Stimulated activated naive CD4-positive, alpha-beta T cell (primary cell): Measurements from ENCODE around the gene TROAP.
"Not testable (repeated sequence)": the region's sequence is repeated elsewhere in the genome, so short reads cannot be mapped to it uniquely, and the experiment has no call there.

Source experiments
- DNase-seq, 6 experiments: peaks; one replicate each; lab custom pipeline; 2025; lab: John Stamatoyannopoulos, UW

The TROAP gene

GRCh38 chr12:49328816-49329215, 5.8 kb downstream of the TROAP start:
- no peak for DNase-seq

- no peak for DNase-seq
Measured at GRCh38 chr12:49330032-49330619, 7.1 kb downstream of the TROAP start.

- no peak for DNase-seq
Measured at GRCh38 chr12:49330631-49331379, 7.8 kb downstream of the TROAP start.

GRCh38 chr12:49331380-49332222, 8.5 kb downstream of the TROAP start:
- DNase-seq: peak in 2 of 6 experiments; percentile 7 to 17

DNA sequence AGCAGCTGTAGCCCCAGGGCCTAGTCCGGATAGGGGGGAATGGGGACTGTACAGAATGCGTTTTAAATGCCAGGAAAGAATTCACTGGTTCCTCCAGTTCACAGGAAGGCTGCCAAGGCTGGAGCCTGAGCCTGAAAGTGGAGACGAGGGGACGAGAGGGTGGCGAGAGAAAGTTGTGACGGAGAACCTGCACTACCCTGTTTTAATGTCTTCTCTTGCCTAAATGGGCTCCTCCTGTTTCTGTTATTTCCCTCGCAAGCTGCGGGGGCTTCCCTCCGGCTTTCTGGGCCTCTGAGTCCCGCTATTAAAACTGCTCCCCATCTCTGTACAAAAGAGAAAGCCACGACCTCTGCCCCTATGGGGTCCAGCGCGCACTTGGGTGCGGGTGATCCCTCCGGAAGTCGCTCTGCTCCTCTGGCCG, 9.4 kb downstream of the TROAP start:
- DNase-seq: no peak

- DNase-seq: no peak
Measured at GRCh38 chr12:49332891-49333371, 9.9 kb downstream of the TROAP start.

DNA sequence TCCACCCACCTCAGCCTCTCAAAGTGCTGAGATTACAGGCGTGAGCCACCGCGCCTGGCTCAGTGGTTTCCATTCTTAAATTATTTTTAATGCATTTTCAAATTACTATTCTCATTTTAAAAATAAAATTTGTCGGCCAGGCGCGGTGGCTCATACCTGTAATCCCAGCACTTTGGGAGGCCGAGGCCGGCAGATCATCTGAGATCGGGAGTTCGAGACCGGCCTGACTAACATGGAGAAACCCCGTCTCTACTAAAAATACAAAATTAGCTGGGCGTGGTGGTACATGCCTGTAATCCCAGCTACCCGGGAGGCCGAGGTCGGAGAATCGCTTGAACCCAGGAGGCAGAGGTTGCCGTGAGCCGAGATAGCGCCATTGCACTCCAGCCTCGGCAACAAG, 10.7 kb downstream of the TROAP start:
- DNase-seq: not testable (repeated sequence)

DNA sequence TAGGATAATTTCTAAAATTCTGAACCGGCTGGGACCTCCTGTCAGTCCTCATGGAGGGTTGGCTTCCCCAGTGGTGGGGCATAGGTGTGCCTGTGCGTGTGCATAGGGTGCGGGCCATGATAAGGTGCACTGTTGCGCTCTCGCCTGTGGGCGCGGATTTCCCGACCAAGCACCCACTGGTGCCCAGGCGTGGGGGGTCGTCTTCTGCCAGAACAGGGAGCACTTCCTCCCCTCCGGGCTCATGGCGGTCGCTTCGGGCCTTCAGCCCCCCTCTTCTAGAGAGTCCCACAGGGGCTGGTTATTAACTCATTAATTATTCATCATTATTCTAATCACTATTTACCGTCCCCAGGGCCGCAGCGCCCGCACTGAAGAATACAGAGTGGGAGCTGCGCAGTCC, 11.2 kb downstream of the TROAP start:
- no peak for DNase-seq

- DNase-seq: no peak
Measured at GRCh38 chr12:49334681-49335080, 11.6 kb downstream of the TROAP start.

DNA sequence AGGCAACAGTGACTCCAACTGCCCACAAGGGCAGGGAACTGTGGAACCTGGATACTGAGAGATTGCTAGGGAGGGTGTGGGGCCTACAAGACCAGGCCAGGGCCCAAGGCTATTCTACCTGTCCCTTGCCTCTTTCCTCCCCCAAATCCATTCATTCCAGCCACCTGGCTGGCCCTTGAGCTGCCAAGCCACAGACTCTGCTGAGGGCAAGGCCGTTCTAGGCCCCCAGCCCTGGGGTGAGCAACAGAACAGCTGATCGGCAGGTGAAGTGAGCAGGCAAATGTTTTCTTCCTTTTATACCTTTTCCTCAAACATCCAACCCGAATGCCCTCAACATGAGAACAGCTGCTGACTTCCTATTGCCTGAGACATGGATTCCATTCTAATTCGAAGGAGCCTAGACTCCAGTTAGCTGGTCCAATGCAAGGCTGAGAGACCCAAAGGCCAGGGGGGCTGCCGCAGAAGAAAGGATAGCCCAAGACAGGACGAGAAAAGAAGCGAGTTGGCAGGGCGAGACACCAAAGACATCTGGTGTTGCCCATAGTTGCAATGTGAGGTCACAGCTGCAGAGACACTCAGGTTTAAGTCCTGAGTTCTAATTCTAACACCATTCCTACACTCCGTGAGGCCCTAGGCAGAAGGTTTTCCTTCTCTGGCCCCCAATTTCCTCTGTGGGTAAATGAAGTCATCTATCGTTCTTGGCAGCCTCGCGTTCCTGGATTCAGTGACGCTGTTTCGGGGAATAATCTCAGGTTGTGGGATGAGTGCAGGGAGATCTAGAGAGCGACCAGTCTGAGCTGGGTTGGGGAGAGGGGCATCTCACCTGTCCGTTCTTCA, 12.3 kb downstream of the TROAP start:
- peak in 1 of 6 experiments; percentile 39 for DNase-seq

GRCh38 chr12:49335955-49336644, 13.0 kb downstream of the TROAP start:
- peak in 1 of 6 experiments; percentile 39 for DNase-seq

DNA sequence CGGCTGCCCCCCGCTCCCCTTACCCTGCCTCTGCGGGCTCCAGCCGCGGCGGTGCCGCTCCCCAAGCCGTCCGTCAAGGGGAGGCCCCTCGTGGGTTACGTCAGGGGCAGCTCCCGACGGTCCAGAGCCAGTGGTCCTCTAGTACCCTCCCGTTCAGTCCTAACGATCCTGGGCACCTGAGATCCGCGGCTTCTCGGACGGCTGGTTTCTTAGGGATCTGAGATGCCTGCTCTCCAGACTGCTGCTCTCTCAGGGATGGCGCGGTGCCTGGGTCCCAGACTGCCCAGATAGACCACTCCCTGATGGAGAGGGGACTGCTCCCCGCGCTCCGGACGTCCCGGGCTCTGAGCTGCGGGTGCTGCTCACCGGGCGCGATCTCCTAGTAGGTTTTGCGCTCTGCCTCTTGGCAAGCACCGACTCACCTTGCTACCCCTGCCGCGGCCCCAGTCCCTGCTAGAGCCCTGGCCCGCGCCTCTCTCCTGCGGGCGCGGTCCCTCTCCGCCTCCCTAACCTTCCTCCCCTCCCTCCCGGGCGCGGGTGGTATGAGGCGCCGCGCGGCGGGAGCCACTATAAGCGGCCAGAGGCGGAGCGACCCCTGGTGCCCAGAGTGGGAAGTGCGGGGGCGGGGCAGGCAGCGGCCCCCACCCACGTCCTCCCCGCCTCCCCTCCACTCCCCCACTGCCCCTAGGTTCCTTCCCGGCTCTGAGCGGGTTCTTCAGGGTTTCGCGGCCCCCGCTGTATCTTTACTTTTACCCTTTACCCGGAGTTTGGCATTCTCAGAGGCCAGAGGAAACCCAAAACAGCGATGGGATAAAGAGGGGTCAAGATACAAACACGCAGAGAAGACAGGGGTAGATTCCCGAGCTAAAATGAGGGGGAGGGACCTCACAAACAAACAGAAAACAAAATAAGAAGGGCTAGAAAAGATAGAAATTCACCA, 13.9 kb downstream of the TROAP start, which contains the start of gene C1QL4:
Gene C1QL4, minus strand, starts transcription at position 544 of the 940 bp plus-strand sequence. CDS start 711 bp downstream, outside the sequence.
- DNase-seq: peak; percentile 63 to 91 (median 85)

GRCh38 chr12:49338830-49339463, 15.9 kb downstream of the TROAP start:
- DNase-seq: no peak

- DNase-seq: no peak
Measured at GRCh38 chr12:49339464-49339861, 16.4 kb downstream of the TROAP start.

DNA sequence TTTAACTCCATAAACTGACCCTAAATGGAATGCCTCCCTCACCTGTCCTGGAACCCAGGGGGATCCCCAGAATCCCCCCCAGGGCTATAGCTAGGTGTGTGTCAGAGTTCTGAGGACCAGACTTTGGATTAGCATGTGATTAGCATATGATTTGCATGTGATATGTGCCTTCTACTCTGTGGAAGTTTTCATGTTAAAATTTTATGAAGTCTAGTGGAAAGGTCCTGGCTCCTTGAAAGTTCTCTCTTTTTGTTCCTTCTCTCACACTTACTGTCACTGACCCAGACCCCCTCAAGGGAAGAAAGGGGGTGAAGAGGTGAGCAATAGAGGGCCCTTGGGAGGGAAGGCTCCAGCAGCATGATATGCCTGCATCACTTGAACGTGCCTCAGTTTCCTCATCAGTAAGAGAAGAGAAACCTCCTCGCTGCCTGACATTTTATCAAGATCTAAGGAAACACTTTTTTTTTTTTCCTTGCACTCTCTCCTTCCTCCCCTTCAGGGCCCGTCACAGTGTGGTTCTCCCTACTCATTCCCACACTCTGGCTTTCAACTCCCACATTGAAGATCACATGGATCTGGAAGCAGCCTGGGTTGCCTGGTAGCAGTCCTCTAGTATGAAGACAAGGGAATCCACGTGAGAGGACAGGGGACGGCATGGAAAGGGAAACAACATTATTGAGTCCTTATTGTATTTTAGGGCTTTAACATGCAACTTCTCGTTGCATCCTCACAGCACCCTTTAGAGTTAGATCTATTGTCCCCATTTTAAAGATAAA, 17.2 kb downstream of the TROAP start:
- DNase-seq: no peak

GRCh38 chr12:49340971-49341776, 18.1 kb downstream of the TROAP start:
- no peak for DNase-seq

DNA sequence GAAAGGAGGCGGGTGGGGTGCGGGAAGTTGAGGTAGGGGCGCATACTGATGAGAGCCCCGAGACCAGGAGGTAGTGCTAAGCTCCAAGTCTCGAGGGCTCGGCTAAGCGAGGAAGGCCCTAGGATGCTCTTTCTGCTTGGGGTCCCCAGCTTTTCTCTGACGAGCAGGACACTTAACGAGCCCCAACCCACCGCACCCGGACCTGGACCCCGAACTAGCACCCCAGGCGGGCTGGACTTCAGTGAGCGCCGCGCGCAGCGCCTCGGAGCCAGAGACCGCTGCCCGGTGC, 18.7 kb downstream of the TROAP start:
- no peak for DNase-seq
